CD4-positive, CD25-positive, alpha-beta regulatory T cell (primary cell): ENCODE measurements around the gene KDELR1. TPM values are rescaled to one million over a fixed set of nuclear protein-coding genes. Genes with fewer than 3 reads are reported as not detected.
A peak's percentile ranks its signal among the peaks of the same experiment; 100 is the strongest.

Experiments used
- ATAC-seq, 2 donors: fragments of 150-1000 bp; cut with Tn5 transposase; one replicate each; pipeline ENCODE4 v1.10.0; 2021; ENCODE audit warnings: low read depth in 2 of 2, moderate number of reproducible peaks in 2 of 2, moderate library complexity in 1 of 2
- DNase-seq, 3 donors: peaks; one replicate each; pipeline versions ENCODE4 v3.0.0 to v3.0.0-alpha.2; 2012 to 2022; ENCODE audit warnings: mixed read lengths in 1 of 3
- H3K27ac ChIP-seq: one replicate; pipeline ENCODE4 v1.7.0; 2013; ENCODE audit warnings: mild to moderate bottlenecking, low read length; ENCODE audit not compliant: insufficient read depth, poor library complexity, severe bottlenecking
- H3K27me3 ChIP-seq: one replicate; pipeline ENCODE4 v1.7.0; 2013; ENCODE audit warnings: low read length; ENCODE audit not compliant: control insufficient read depth, insufficient read depth
- H3K36me3 ChIP-seq: one replicate; pipeline ENCODE4 v1.7.0; 2013; ENCODE audit warnings: mild to moderate bottlenecking, low read length, moderate library complexity; ENCODE audit not compliant: control insufficient read depth, insufficient read depth
- H3K4me1 ChIP-seq: 2 replicates; pipeline ENCODE4 v1.7.0; 2013; ENCODE audit warnings: mild to moderate bottlenecking, low read length; ENCODE audit not compliant: insufficient read depth, control insufficient read depth, poor library complexity, severe bottlenecking
- H3K4me3 ChIP-seq: one replicate; pipeline ENCODE4 v1.7.0; 2013; ENCODE audit warnings: low read depth, mild to moderate bottlenecking, low read length, moderate library complexity
- H3K9me3 ChIP-seq, 2 experiments: 1 replicate in 1 of 2; 2 replicates in 1 of 2; pipeline ENCODE4 v1.7.0; 2013; ENCODE audit warnings: low read length in 2 of 2, mild to moderate bottlenecking in 1 of 2, moderate library complexity in 1 of 2; ENCODE audit not compliant: control insufficient read depth in 2 of 2
- H3K27ac Mint-ChIP-seq, 3 donors: one replicate each; pipeline ENCODE4 v1.8.0; 2020 to 2022; ENCODE audit warnings: mild to moderate bottlenecking in 3 of 3, mixed read lengths in 3 of 3, moderate library complexity in 2 of 3
- H3K27me3 Mint-ChIP-seq: one replicate; pipeline ENCODE4 v1.8.0; 2022; ENCODE audit warnings: mild to moderate bottlenecking, mixed read lengths
- H3K36me3 Mint-ChIP-seq: one replicate; pipeline ENCODE4 v1.8.0; 2020; ENCODE audit warnings: mixed read lengths
- H3K4me1 Mint-ChIP-seq, 4 donors: one replicate each; pipeline ENCODE4 v1.8.0; 2020 to 2022; ENCODE audit warnings: mixed read lengths in 4 of 4, mild to moderate bottlenecking in 1 of 4
- H3K4me3 Mint-ChIP-seq, 4 donors: one replicate each; pipeline ENCODE4 v1.8.0; 2020 to 2022; ENCODE audit warnings: mild to moderate bottlenecking in 4 of 4, mixed read lengths in 4 of 4, moderate library complexity in 3 of 4
- H3K9me3 Mint-ChIP-seq, 7 donors: one replicate each; pipeline ENCODE4 v1.8.0; 2020 to 2022; ENCODE audit warnings: mixed read lengths in 7 of 7, mild to moderate bottlenecking in 3 of 7, moderate library complexity in 2 of 7
- polyA plus RNA-seq, 4 donors: library from polyadenylated mRNA; unstranded; fragments of 300-500 nt; fragmentation: Illumina TruSeq; gene quantifications; one replicate each; pipeline ENCODE4 v1.2.3, GENCODE V29; 2021
- total RNA-seq: library from RNA; stranded (reverse); gene quantifications from one replicate; pipeline ENCODE4 v1.2.3, GENCODE V29; 2022

The KDELR1 gene
- total and polyA plus RNA-seq, 5 donors from 2014 or later, result 28.8 to 37.6 (median 29.9) TPM

DNA sequence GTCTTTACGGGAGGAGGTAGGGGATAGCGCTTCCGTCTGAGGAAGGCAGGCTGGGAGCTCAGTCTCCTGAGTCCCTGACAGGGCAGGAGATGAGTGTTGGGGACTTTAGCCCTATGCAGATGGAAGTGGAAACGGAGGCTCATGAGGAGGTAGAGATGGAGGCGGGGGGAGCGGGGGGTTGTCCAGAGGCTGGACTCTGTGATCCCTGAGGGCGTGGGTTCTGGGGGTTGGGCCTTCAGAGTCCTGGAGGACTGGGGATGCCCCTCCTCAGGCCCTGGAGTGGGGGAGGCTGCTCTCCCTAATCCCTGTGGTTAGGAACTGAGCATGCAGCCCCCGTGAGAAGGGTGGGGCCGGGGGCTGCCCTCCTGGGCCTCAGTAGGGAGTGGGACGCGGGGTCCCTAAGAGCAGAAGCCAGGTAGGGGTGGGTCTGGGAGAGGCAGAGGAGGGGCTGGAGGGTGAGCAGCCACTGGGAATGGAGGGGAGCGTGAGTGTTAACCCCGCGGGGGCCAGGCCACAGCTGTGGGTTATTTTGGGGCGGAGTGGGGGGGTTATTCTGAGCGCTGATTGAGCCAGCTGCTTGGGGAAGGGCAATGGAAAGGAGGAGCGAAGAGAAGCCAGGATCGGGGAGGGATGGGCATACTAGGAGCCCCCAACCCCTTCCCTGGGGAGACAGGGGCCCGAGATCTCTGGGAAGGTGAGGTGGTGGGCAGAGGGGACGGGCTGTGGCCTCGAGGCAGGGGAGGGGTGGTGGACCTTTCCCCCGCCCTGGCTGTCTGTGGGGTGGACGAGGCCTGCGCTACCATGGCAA lies 4.9 kb upstream of the KDELR1 start:
- Histone ChIP-seq H3K27me3 (peaks cover 5% of the 10 kb centered on the region), H3K27ac (no peak overlapping the region), H3K4me3 (no peak overlapping the region), H3K4me1 (peaks cover 51% of the 10 kb centered on the region), H3K36me3 (no peaks in the 10 kb centered on the region), H3K9me3 (no peaks in the 10 kb centered on the region)
- Mint-ChIP-seq H3K4me3 (peak overlapping the region in 3 of 4 donors; percentile 13 to 77 (median 41)), H3K27ac (no peak overlapping the region), H3K4me1 (peaks cover 2 to 58% (median 27%) of the 10 kb centered on the region in 4 donors), H3K27me3 (peaks cover 56% of the 10 kb centered on the region), H3K9me3 (peaks cover 0 to 5% (median 0%) of the 10 kb centered on the region in 7 donors), H3K36me3 (no peaks in the 10 kb centered on the region)
- ATAC-seq, result no peak
- DNase-seq, result no peak

- no peak for DNase-seq
- no peak overlapping the region for H3K4me3 ChIP-seq
- peaks cover 58% of the 10 kb centered on the region for H3K4me1 ChIP-seq
- H3K9me3 ChIP-seq, result no peaks in the 10 kb centered on the region
- Mint-ChIP-seq H3K27me3 (peaks cover 58% of the 10 kb centered on the region), H3K27ac (no peak overlapping the region), H3K9me3 (peaks cover 0 to 5% (median 0%) of the 10 kb centered on the region in 7 donors), H3K4me3 (peak overlapping the region in 1 of 4 donors; percentile 77), H3K36me3 (no peaks in the 10 kb centered on the region), H3K4me1 (peaks cover 0 to 58% (median 25%) of the 10 kb centered on the region in 4 donors)
- no peaks in the 10 kb centered on the region for H3K36me3 ChIP-seq
- ATAC-seq, result no peak
- peaks cover 5% of the 10 kb centered on the region for H3K27me3 ChIP-seq
- no peak overlapping the region for H3K27ac ChIP-seq
These were observed 4.1 kb upstream of the KDELR1 start for GRCh38 chr19:48395499-48395898.

- peaks cover 0 to 59% (median 23%) of the 10 kb centered on the region in 4 donors for H3K4me1 Mint-ChIP-seq
- no peaks in the 10 kb centered on the region for H3K36me3 Mint-ChIP-seq
- peak overlapping the region in 2 of 4 donors; percentile 36 to 77 for H3K4me3 Mint-ChIP-seq
- Histone ChIP-seq H3K27me3 (peaks cover 5% of the 10 kb centered on the region), H3K27ac (no peak overlapping the region), H3K4me3 (no peak overlapping the region), H3K36me3 (no peaks in the 10 kb centered on the region), H3K9me3 (no peaks in the 10 kb centered on the region), H3K4me1 (peaks cover 62% of the 10 kb centered on the region)
- no peak for ATAC-seq
- DNase-seq, result no peak
- H3K27ac Mint-ChIP-seq, result no peak overlapping the region
- peaks cover 0 to 5% (median 0%) of the 10 kb centered on the region in 7 donors for H3K9me3 Mint-ChIP-seq
- H3K27me3 Mint-ChIP-seq, result peaks cover 58% of the 10 kb centered on the region
These were observed 3.8 kb upstream of the KDELR1 start for GRCh38 chr19:48395170-48395455.

GRCh38 chr19:48394331-48395169 lies 3.2 kb upstream of the KDELR1 start:
- H3K4me1 ChIP-seq, result peaks cover 63% of the 10 kb centered on the region
- Mint-ChIP-seq H3K4me3 (peak overlapping the region; percentile 61 to 82 (median 73)), H3K9me3 (peaks cover 0 to 5% (median 0%) of the 10 kb centered on the region in 7 donors), H3K36me3 (no peaks in the 10 kb centered on the region), H3K27me3 (peaks cover 58% of the 10 kb centered on the region), H3K27ac (peak overlapping the region in 1 of 3 donors; percentile 36), H3K4me1 (peaks cover 0 to 55% (median 20%) of the 10 kb centered on the region in 4 donors)
- peaks cover 5% of the 10 kb centered on the region for H3K27me3 ChIP-seq
- H3K9me3 ChIP-seq, result no peaks in the 10 kb centered on the region
- H3K4me3 ChIP-seq, result no peak overlapping the region
- ATAC-seq, result no peak
- DNase-seq, result no peak
- H3K36me3 ChIP-seq, result no peaks in the 10 kb centered on the region
- no peak overlapping the region for H3K27ac ChIP-seq

- ATAC-seq, result no peak
- peaks cover 0 to 49% (median 18%) of the 10 kb centered on the region in 4 donors for H3K4me1 Mint-ChIP-seq
- H3K4me1 ChIP-seq, result peaks cover 62% of the 10 kb centered on the region
These were observed 2.4 kb upstream of the KDELR1 start, which contains the start of gene GRIN2D for GRCh38 chr19:48393559-48394330. Gene GRIN2D, plus strand, starts transcription at chr19:48393668. Its CDS starts 4,725 bp downstream, at chr19:48398393.

DNA sequence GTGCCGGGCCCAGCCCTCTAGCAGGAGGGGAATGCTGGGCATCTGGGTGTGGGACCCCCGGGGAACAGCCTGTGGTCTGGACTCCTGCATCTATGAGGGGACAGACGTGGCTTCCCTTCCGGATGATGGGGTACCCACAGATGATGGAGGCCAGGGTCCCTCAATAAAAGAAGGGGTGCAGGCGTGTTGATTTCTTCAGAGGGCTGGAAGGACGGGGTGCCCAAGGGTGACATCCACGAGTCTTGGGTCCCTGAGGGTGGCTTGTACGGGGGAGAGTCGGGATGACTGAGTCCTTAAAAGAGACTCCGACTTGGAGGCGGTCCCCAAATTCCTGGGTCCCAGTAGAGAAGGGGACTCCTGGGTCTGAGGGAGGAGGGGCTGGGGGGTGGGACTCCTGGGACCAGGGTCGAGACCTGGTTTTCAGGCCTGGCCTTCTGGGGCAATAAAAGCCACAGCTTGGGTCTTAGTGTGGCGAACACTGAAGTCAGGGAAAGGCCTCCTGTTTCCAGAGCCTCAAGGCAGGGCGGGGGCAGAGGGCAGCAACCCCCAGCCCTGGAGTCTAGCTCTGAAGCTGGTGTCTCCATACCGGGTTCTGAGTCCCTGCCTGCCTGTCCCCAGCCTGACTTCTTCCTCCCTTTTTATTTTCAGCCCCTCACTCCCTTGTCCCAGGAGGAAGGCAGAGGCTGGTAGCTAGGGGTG lies 1.7 kb upstream of the KDELR1 start:
- H3K36me3 Mint-ChIP-seq, result peaks cover 7% of the 10 kb centered on the region
- Histone ChIP-seq H3K4me1 (peaks cover 56% of the 10 kb centered on the region), H3K9me3 (no peaks in the 10 kb centered on the region), H3K27ac (no peak overlapping the region), H3K36me3 (peaks cover 4% of the 10 kb centered on the region), H3K4me3 (no peak overlapping the region), H3K27me3 (peaks cover 5% of the 10 kb centered on the region)
- no peak for DNase-seq
- peak overlapping the region in 1 of 3 donors; percentile 69 for H3K27ac Mint-ChIP-seq
- peaks cover 2 to 53% (median 21%) of the 10 kb centered on the region in 4 donors for H3K4me1 Mint-ChIP-seq
- ATAC-seq, result no peak
- H3K4me3 Mint-ChIP-seq, result peak overlapping the region in 3 of 4 donors; percentile 50 to 81 (median 71)
- H3K9me3 Mint-ChIP-seq, result peaks cover 0 to 5% (median 0%) of the 10 kb centered on the region in 7 donors
- peaks cover 51% of the 10 kb centered on the region for H3K27me3 Mint-ChIP-seq

More at GRCh38 chr19:48393559-48394330, 2.4 kb upstream of the KDELR1 start, which contains the start of gene GRIN2D:
- Mint-ChIP-seq H3K9me3 (peaks cover 0 to 5% (median 0%) of the 10 kb centered on the region in 7 donors), H3K4me3 (peak within 1 kb of the TSS; percentile 66 to 91 (median 82)), H3K36me3 (peaks cover 1% of the 10 kb centered on the region), H3K27ac (peak within 1 kb of the TSS in 2 of 3 donors; percentile 69 to 76), H3K27me3 (peaks cover 51% of the 10 kb centered on the region)
- Histone ChIP-seq H3K27ac (no peak within 1 kb of the TSS), H3K9me3 (no peaks in the 10 kb centered on the region), H3K27me3 (peaks cover 5% of the 10 kb centered on the region), H3K4me3 (no peak within 1 kb of the TSS), H3K36me3 (peaks cover 2% of the 10 kb centered on the region)
- DNase-seq, result peak in 2 of 3 donors; percentile 21 to 22
